Activated CD4-positive, CD25-positive, alpha-beta regulatory T cell treated with anti-CD3 and anti-CD28 coated beads, Interleukin-2, amount 50 U/mL, for 72 hours (primary cell): ENCODE results near the gene SH3YL1.

ENCODE experiments used
- DNase-seq: peaks from one replicate; pipeline ENCODE4 v3.0.0; 2021

Gene SH3YL1

GRCh38 chr2:281381-281780, 17.5 kb upstream of the SH3YL1 start:
- no peak for DNase-seq

- no peak for DNase-seq
Observed at GRCh38 chr2:280650-281110, 16.8 kb upstream of the SH3YL1 start.

- no peak for DNase-seq
Observed at GRCh38 chr2:279956-280649, 16.3 kb upstream of the SH3YL1 start.

- no peak for DNase-seq
Observed at GRCh38 chr2:279366-279765, 15.5 kb upstream of the SH3YL1 start.

GRCh38 chr2:278927-279320, 15.1 kb upstream of the SH3YL1 start:
- no peak for DNase-seq

- no peak for DNase-seq
Observed at GRCh38 chr2:278312-278926, 14.6 kb upstream of the SH3YL1 start.

- no peak for DNase-seq
Observed at GRCh38 chr2:275466-275865, 11.6 kb upstream of the SH3YL1 start.

- no peak for DNase-seq
Observed at GRCh38 chr2:274503-274902, 10.7 kb upstream of the SH3YL1 start.

- no peak for DNase-seq
Observed at GRCh38 chr2:273333-273732, 9.5 kb upstream of the SH3YL1 start.

GRCh38 chr2:271917-272316, 8.1 kb upstream of the SH3YL1 start:
- no peak for DNase-seq

GRCh38 chr2:270861-271260, 7.0 kb upstream of the SH3YL1 start:
- no peak for DNase-seq

GRCh38 chr2:269356-270030, 5.7 kb upstream of the SH3YL1 start:
- no peak for DNase-seq

GRCh38 chr2:268323-268722, 4.5 kb upstream of the SH3YL1 start:
- DNase-seq, result no peak

GRCh38 chr2:264493-265468, 949 bp upstream of the SH3YL1 start, which contains the start of gene ACP1:
Gene ACP1 (plus strand): TSS chr2:264947. CDS start chr2:264965, 18 bp downstream.
- DNase-seq, result peak; percentile 93

GRCh38 chr2:263022-263738, 652 bp downstream of the SH3YL1 start:
- no peak for DNase-seq

- DNase-seq, result no peak
Observed at GRCh38 chr2:262117-262516, 1.7 kb downstream of the SH3YL1 start.

- DNase-seq, result no peak
Observed at GRCh38 chr2:260507-261161, 3.2 kb downstream of the SH3YL1 start.

GRCh38 chr2:259789-260331, 4.0 kb downstream of the SH3YL1 start:
- no peak for DNase-seq

GRCh38 chr2:258933-259332, 4.9 kb downstream of the SH3YL1 start:
- DNase-seq, result no peak

- DNase-seq, result no peak
Observed at GRCh38 chr2:257842-258241, 6.0 kb downstream of the SH3YL1 start.

GRCh38 chr2:257429-257828, 6.4 kb downstream of the SH3YL1 start:
- DNase-seq, result no peak
